Gastrocnemius medialis (tissue), 4 donors: ENCODE data around the gene SLC17A8.

Experiments
- POLR2A ChIP-seq, 2 donors: fragments of 450-650 bp; IDR thresholded peaks; one replicate each; pipeline ENCODE4 v1.6.1; 2017; ENCODE audit warnings: antibody characterized with exemption in 2 of 2, mild to moderate bottlenecking in 2 of 2, moderate library complexity in 2 of 2
- TF ChIP-seq, protein P1 (sequence below), 5 experiments: fragments of 450-650 bp in 3 of 5; fragments of 200-600 bp in 2 of 5; sonication (generic) in 2 of 5; IDR thresholded peaks in 4 of 5; conservative IDR thresholded peaks in 1 of 5; 1 replicate in 4 of 5; 2 replicates in 1 of 5; pipeline ENCODE4 v1.5.1; 2016 to 2019; ENCODE audit warnings: antibody characterized with exemption in 5 of 5, mild to moderate bottlenecking in 3 of 5, moderate library complexity in 3 of 5

DNA sequence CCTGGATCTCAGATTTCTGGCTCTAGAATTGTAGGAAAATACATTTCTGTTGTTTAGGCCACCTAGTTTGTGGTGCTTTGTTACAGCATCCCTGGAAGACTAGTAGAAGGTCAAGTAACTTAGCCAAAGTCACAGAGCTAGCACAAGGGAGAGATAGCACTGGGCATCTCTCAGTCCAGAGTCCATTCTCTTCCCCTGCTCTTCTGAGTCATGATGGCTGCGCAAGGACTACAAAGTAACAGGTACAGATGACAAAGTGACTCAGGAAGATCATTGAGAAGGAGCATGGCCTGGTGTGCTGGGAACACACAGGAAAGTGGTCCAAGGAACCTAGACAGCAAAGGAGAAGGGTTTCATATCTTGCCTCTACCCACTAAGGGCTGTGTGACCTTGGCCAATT, 19.3 kb downstream of the SLC17A8 start:
- no peak for TF ChIP-seq POLR2A (IDR thresholded peaks at IDR 0.05)
- TF ChIP-seq, protein P1, sequence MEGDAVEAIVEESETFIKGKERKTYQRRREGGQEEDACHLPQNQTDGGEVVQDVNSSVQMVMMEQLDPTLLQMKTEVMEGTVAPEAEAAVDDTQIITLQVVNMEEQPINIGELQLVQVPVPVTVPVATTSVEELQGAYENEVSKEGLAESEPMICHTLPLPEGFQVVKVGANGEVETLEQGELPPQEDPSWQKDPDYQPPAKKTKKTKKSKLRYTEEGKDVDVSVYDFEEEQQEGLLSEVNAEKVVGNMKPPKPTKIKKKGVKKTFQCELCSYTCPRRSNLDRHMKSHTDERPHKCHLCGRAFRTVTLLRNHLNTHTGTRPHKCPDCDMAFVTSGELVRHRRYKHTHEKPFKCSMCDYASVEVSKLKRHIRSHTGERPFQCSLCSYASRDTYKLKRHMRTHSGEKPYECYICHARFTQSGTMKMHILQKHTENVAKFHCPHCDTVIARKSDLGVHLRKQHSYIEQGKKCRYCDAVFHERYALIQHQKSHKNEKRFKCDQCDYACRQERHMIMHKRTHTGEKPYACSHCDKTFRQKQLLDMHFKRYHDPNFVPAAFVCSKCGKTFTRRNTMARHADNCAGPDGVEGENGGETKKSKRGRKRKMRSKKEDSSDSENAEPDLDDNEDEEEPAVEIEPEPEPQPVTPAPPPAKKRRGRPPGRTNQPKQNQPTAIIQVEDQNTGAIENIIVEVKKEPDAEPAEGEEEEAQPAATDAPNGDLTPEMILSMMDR (IDR thresholded peaks at IDR 0.05 in 4 of 5, conservative IDR thresholded peaks at IDR 0.05 in 1 of 5): no peak
